ENCODE results near the gene DOCK2.

GRCh38 chr5:169880785-169881184 lies 243.7 kb downstream of the DOCK2 start:
- TF ChIP-seq CTCF (IDR thresholded peaks at IDR 0.05; ENCODE audit: insufficient read depth, low read length, poor library complexity, severe bottlenecking) (no peak), EZH2phosphoT487 (conservative IDR thresholded peaks at IDR 0.05; ENCODE audit: low read length) (no peak)
